Fibroblast of lung (primary cell): ENCODE data around the gene CAAP1.

Experiments
- CTCF ChIP-seq, 2 donors: IDR thresholded peaks in 1 of 2; conservative IDR thresholded peaks in 1 of 2; 1 replicate in 1 of 2; 2 replicates in 1 of 2; pipeline ENCODE4 v1.5.1; 2011 to 2012; ENCODE audit warnings: low read length in 2 of 2, control low read depth in 1 of 2, inconsistent platforms in 1 of 2, low read depth in 1 of 2, mild to moderate bottlenecking in 1 of 2
- EZH2 ChIP-seq: IDR thresholded peaks from 2 replicates; pipeline ENCODE4 v1.5.1; 2012; ENCODE audit warnings: low read length, control low read depth, mild to moderate bottlenecking; ENCODE audit errors: missing control alignments

- TF ChIP-seq CTCF (conservative IDR thresholded peaks at IDR 0.05 in 1 of 2, IDR thresholded peaks at IDR 0.05 in 1 of 2; ENCODE audit: low read depth in 1 of 2, low read length in 2 of 2) (no peak), EZH2 (no peak)
Observed at GRCh38 chr9:26813247-26813646, 79.4 kb downstream of the CAAP1 start.
